Measurements from ENCODE around the gene TRIOBP. TPM values are rescaled to one million over a fixed set of nuclear protein-coding genes. Genes with fewer than 3 reads are reported as not detected.

TRIOBP gene
- total and polyA plus RNA-seq, 2 donors (not counting 3 experiments of a cell fraction or from before 2014, with no cell fraction given): 60.6 to 104 TPM

GRCh38 chr22:37725551-37726240, 28.8 kb downstream of the TRIOBP start:
- H4K20me1 ChIP-seq (replicated peaks; ENCODE audit: control insufficient read depth, extremely low read depth, insufficient read depth, low read length): no peaks in the 10 kb centered on the region
- FAIRE-seq (no peak), DNase-seq (ENCODE audit: low read depth, low spot score) (no peak)
- no peak for TF ChIP-seq POLR2A (IDR thresholded peaks at IDR 0.05; ENCODE audit: low read depth, low read length)
- TF ChIP-seq MYC (IDR thresholded peaks at IDR 0.05; ENCODE audit: low read depth, low read length): no peak
- no peak for TF ChIP-seq GATA2 (IDR thresholded peaks at IDR 0.05; ENCODE audit: insufficient read depth, insufficient read length, low read depth, low read length)
- TF ChIP-seq JUN (IDR thresholded peaks at IDR 0.05; ENCODE audit: borderline replicate concordance, insufficient read depth, insufficient read length, low read depth): no peak
- no peak for TF ChIP-seq CTCF (IDR thresholded peaks at IDR 0.05; ENCODE audit: extremely low read depth in 1 of 2, insufficient read depth in 1 of 2, low read depth in 1 of 2, low read length in 2 of 2)
- TF ChIP-seq, protein P1, sequence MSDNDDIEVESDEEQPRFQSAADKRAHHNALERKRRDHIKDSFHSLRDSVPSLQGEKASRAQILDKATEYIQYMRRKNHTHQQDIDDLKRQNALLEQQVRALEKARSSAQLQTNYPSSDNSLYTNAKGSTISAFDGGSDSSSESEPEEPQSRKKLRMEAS (IDR thresholded peaks at IDR 0.05; ENCODE audit: insufficient read depth, insufficient read length): no peak
- TF ChIP-seq EZH2 (IDR thresholded peaks at IDR 0.05; ENCODE audit: borderline replicate concordance, low read depth, low read length, severe bottlenecking): no peak
- TF ChIP-seq POLR2AphosphoS5 (IDR thresholded peaks at IDR 0.05; ENCODE audit: insufficient read depth, low read depth, low read length): no peak
- TF ChIP-seq FOS (IDR thresholded peaks at IDR 0.05; ENCODE audit: borderline replicate concordance, insufficient read depth, low read length): no peak
- H3K36me3 ChIP-seq (ENCODE audit: control insufficient read depth in 2 of 2, extremely low read depth in 1 of 2, insufficient read depth in 2 of 2, low read length in 2 of 2): no peaks in the 10 kb centered on the region
- no peaks in the 10 kb centered on the region for H3K79me2 ChIP-seq (ENCODE audit: control insufficient read depth, insufficient read depth, low read length)
- intact Hi-C loops (cut with micrococcal nuclease): no loop called here
- no peak overlapping the region for H3K27ac ChIP-seq (ENCODE audit: insufficient read depth, low read depth, low read length)
- H3K4me1 ChIP-seq (ENCODE audit: control insufficient read depth, extremely low read depth, insufficient read depth, low read length): no peaks in the 10 kb centered on the region
- ChIA-PET CTCF (interaction anchor here (1.0 kb wide), 1 partner anchor 21 kb away, joined by 3 read pairs; no protein-coding TSS in a partner anchor), POLR2A (no interaction called here)
- no peaks in the 10 kb centered on the region for H3K9me3 ChIP-seq (replicated peaks; ENCODE audit: control insufficient read depth, insufficient read depth, low read length)
- no peak overlapping the region for H2AFZ ChIP-seq (ENCODE audit: low read depth, low read length)
- no peak overlapping the region for H3K4me3 ChIP-seq (replicated peaks in 1 of 3; ENCODE audit: insufficient read depth in 1 of 3, low read depth in 1 of 3, low read length in 3 of 3)
- no peaks in the 10 kb centered on the region for H3K9me1 ChIP-seq (replicated peaks; ENCODE audit: control insufficient read depth, extremely low read depth, insufficient read depth, low read length)
- dilution Hi-C loops (cut with MboI; ENCODE audit: extremely low pct_ligation_motif_present, low sequenced_read_pairs): no loop called here
- H3K9ac ChIP-seq (replicated peaks; ENCODE audit: extremely low read depth, insufficient read depth, low read length): no peak overlapping the region
- no peak overlapping the region for H3K4me2 ChIP-seq (ENCODE audit: insufficient read depth, low read length)
- no peaks in the 10 kb centered on the region for H3K27me3 ChIP-seq (ENCODE audit: control insufficient read depth in 2 of 2, insufficient read depth in 2 of 2, low read length in 2 of 2)
- BruUV-seq (replicated peaks): no TSS peak

Measured in endothelial cell of umbilical vein (primary cell).